ENCODE results near the gene CUBN. TPM values are rescaled to one million over a fixed set of nuclear protein-coding genes. Genes with fewer than 3 reads are reported as not detected.

The CUBN gene
- total and polyA plus RNA-seq, 10 of the 15 experiments (the other 5 are each of a cell fraction or from before 2014, with no cell fraction given): under 0.01 to 0.14 (median 0.02) TPM; not detected in 6

GRCh38 chr10:17058093-17058492 lies 71.5 kb downstream of the CUBN start (continued):
- TF ChIP-seq NKRF (conservative IDR thresholded peaks at IDR 0.05) (no peak), TCF12 (IDR thresholded peaks at IDR 0.05; ENCODE audit: low read depth, low read length) (no peak), BCL3 (IDR thresholded peaks at IDR 0.05; ENCODE audit: borderline replicate concordance, insufficient read depth, low read depth, low read length, poor library complexity, severe bottlenecking) (no peak), MXI1 (IDR thresholded peaks at IDR 0.05; ENCODE audit: low read depth, low read length) (no peak), SREBF2 (IDR thresholded peaks at IDR 0.05; ENCODE audit: low read length) (no peak), RAD51 (IDR thresholded peaks at IDR 0.05) (no peak), REST (IDR thresholded peaks at IDR 0.05; ENCODE audit: low read depth, low read length) (no peak), NFYB (IDR thresholded peaks at IDR 0.05; ENCODE audit: insufficient read depth, low read depth, low read length) (no peak), RELA (IDR thresholded peaks at IDR 0.05; ENCODE audit: borderline replicate concordance, partially characterized antibody) (no peak), NFIC (IDR thresholded peaks at IDR 0.05; ENCODE audit: low read depth, low read length) (no peak), RCOR1 (conservative IDR thresholded peaks at IDR 0.05; ENCODE audit: low read depth, low read length) (no peak)

Measured in GM12878 (cell line).